Prostate gland (tissue), 2 donors: Measurements from ENCODE around the gene RBM19. TPM values are rescaled to one million over a fixed set of nuclear protein-coding genes. Genes with fewer than 3 reads are reported as not detected.

Experiments
- DNase-seq: peaks from one replicate; pipeline ENCODE4 v3.0.0-alpha.2; 2019; ENCODE audit warnings: low spot score
- H3K27ac ChIP-seq, 2 donors: fragments of 200-600 bp; sonication (generic); 2 replicates each; pipeline ENCODE4 v1.5.1; 2017 to 2019
- H3K27me3 ChIP-seq: fragments of 200-600 bp; sonication (generic); replicated peaks from 2 replicates; pipeline ENCODE4 v1.5.1; 2019; ENCODE audit not compliant: insufficient read depth
- H3K36me3 ChIP-seq, 2 donors: fragments of 200-600 bp; sonication (generic); 1 replicate in 1 of 2; 2 replicates in 1 of 2; pipeline versions ENCODE4 v1.5.1 to v1.8.1; 2017 to 2019
- H3K4me1 ChIP-seq: fragments of 200-600 bp; sonication (generic); replicated peaks from 2 replicates; pipeline ENCODE4 v1.5.1; 2019
- H3K4me3 ChIP-seq, 2 donors: fragments of 200-600 bp; sonication (generic); 2 replicates each; pipeline ENCODE4 v1.5.1; 2017 to 2019
- H3K9me3 ChIP-seq: fragments of 200-600 bp; sonication (generic); 2 replicates; pipeline ENCODE4 v1.5.1; 2017
- POLR2A ChIP-seq: fragments of 450-650 bp; IDR thresholded peaks from one replicate; pipeline ENCODE4 v1.6.1; 2016; ENCODE audit warnings: antibody characterized with exemption, mild to moderate bottlenecking
- POLR2AphosphoS5 ChIP-seq: sonication (generic); formaldehyde crosslinking; IDR thresholded peaks from one replicate; pipeline ENCODE4 v1.6.1; 2017; ENCODE audit warnings: antibody characterized with exemption
- WGBS: methylation state at CpG from one replicate; pipeline ENCODE4 v1.1.5; 2018; 5-methylcytosine and 5-hydroxymethylcytosine counted together
- intact Hi-C: fragments of 100-400 bp; cut with DNase I; formaldehyde crosslinking; loops from one replicate; pipeline ENCODE4 v1.14.2; 2022
- total RNA-seq, 2 donors: library from RNA; depleted of rRNA; stranded (reverse); fragments of >200 nt; gene quantifications; one replicate each; pipeline ENCODE4 v1.1.0, GENCODE V29; 2016
- TF ChIP-seq, protein P1 (sequence below), 4 experiments: fragments of 200-600 bp in 2 of 4; fragments of 450-650 bp in 2 of 4; sonication (generic) in 2 of 4; IDR thresholded peaks; 1 replicate in 3 of 4; 2 replicates in 1 of 4; pipeline ENCODE4 v1.5.1; 2016 to 2019; ENCODE audit warnings: antibody characterized with exemption in 4 of 4, mild to moderate bottlenecking in 2 of 4, moderate library complexity in 2 of 4

Gene RBM19
- total RNA-seq, 2 donors from 2014 or later, result 27.2 to 49.9 TPM

- Histone ChIP-seq H3K27me3 (no peaks in the 10 kb centered on the region), H3K36me3 (peaks cover 0 to 6% of the 10 kb centered on the region in 2 donors), H3K4me1 (no peaks in the 10 kb centered on the region), H3K27ac (no peak overlapping the region), H3K4me3 (no peak overlapping the region), H3K9me3 (no peaks in the 10 kb centered on the region)
- TF ChIP-seq POLR2A, result no peak
- TF ChIP-seq POLR2AphosphoS5, result no peak
- TF ChIP-seq, protein P1, sequence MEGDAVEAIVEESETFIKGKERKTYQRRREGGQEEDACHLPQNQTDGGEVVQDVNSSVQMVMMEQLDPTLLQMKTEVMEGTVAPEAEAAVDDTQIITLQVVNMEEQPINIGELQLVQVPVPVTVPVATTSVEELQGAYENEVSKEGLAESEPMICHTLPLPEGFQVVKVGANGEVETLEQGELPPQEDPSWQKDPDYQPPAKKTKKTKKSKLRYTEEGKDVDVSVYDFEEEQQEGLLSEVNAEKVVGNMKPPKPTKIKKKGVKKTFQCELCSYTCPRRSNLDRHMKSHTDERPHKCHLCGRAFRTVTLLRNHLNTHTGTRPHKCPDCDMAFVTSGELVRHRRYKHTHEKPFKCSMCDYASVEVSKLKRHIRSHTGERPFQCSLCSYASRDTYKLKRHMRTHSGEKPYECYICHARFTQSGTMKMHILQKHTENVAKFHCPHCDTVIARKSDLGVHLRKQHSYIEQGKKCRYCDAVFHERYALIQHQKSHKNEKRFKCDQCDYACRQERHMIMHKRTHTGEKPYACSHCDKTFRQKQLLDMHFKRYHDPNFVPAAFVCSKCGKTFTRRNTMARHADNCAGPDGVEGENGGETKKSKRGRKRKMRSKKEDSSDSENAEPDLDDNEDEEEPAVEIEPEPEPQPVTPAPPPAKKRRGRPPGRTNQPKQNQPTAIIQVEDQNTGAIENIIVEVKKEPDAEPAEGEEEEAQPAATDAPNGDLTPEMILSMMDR (IDR thresholded peaks at IDR 0.05), result no peak
- intact Hi-C loops, result no loop called here
- no peak for DNase-seq
- WGBS, result 86% methylated on average over 14 of the region's 15 CpGs
Measured at GRCh38 chr12:113840401-113841042, 125.6 kb downstream of the RBM19 start.

DNA sequence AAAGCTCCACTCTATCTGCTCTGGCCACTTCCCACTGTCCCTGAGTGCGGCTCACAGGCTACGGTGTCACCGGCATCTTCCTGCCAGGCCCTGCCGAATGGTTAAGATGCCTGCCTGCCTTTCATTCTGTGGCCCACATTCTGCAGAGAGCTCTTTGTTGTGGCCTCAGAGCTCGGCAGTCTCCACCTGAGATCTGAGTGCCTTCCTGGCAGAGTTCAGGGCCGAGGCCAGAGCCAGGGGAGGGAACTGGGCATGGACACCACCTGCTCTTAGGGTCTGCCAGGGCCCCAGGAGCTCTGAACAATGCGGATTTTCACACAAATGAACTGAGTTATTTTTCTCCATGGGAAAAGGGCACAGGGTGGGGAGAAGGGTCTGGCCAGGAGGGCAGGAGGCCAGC, 127.2 kb downstream of the RBM19 start:
- Histone ChIP-seq H3K9me3 (no peaks in the 10 kb centered on the region), H3K4me1 (no peaks in the 10 kb centered on the region), H3K36me3 (no peaks in the 10 kb centered on the region), H3K27me3 (no peaks in the 10 kb centered on the region), H3K4me3 (no peak overlapping the region), H3K27ac (no peak overlapping the region)
- intact Hi-C loops, result no loop called here
- no peak for DNase-seq
- WGBS, result 94% methylated on average over 7 of the region's 7 CpGs
- no peak for TF ChIP-seq POLR2A
- TF ChIP-seq, protein P1 (IDR thresholded peaks at IDR 0.05), result no peak
- no peak for TF ChIP-seq POLR2AphosphoS5

DNA sequence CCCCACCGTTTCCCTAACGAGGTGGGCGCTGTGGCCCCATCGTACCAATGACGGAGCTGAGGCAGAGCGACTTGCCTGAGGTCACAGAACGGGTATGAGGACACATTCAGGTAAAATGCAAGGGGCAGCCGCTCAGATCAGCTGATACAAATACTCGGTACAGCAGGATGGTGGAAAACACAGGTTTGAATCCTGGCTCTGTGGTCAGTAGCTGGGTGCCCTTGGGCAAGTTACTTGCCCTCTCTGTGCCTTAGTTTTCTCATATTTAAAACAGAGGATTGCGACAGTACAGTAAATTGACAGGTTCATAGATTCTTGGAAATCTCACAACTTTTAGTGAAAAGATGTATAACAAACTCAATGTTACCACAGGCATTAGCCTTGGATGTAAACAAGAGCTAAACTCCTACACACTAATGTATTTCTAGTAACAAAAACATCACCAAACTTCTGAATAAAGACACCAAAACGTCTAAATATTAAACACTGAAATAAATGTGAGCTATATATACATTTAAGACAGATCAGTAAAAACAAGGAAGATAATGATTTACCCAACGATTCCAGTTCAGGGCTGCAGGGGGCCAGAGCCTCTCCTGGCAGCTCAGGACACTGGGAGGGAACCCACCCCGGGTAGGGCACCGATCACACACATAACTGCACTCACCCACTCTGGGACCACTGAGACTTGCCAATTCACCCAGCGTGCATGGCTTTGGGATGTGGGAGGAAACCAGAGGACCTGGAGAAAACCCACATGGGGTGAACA, 128.4 kb downstream of the RBM19 start:
- H3K36me3 ChIP-seq, result no peaks in the 10 kb centered on the region
- H3K27me3 ChIP-seq, result no peaks in the 10 kb centered on the region
- H3K9me3 ChIP-seq, result no peaks in the 10 kb centered on the region
- TF ChIP-seq POLR2AphosphoS5, result no peak
- TF ChIP-seq, protein P1 (IDR thresholded peaks at IDR 0.05), result no peak
- TF ChIP-seq POLR2A, result no peak
- intact Hi-C loops, result no loop called here
- H3K4me1 ChIP-seq, result no peaks in the 10 kb centered on the region
- no peak for DNase-seq
- WGBS, result 70% methylated on average over 15 of the region's 15 CpGs
- no peak overlapping the region for H3K27ac ChIP-seq
- H3K4me3 ChIP-seq, result no peak overlapping the region

DNA sequence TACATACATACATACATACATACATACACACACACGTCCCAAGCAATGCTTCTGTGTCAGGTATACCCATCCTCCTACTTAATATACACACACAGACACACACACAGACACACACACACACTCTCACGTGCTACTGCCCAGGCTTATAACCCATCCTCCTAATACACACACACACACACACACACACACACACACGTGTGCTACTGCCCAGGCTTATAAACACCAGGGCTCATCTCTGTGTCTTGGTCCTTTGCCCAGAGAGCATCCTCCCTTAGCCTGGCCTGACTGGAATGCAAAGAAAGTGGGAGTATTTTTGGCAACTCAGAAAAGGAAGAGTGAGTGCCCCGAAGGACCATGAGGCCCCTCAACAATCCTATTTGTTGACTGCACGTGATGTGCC, 129.0 kb downstream of the RBM19 start:
- H3K4me1 ChIP-seq, result no peaks in the 10 kb centered on the region
- no peak overlapping the region for H3K27ac ChIP-seq
- 42% methylated on average over 5 of the region's 5 CpGs for whole genome bisulfite sequencing

More for the DNA sequence above, 129.0 kb downstream of the RBM19 start:
- TF ChIP-seq POLR2AphosphoS5, result no peak
- TF ChIP-seq, protein P1 (IDR thresholded peaks at IDR 0.05), result no peak
- no peak for TF ChIP-seq POLR2A
- Histone ChIP-seq H3K27me3 (no peaks in the 10 kb centered on the region), H3K9me3 (no peaks in the 10 kb centered on the region), H3K4me3 (no peak overlapping the region), H3K36me3 (no peaks in the 10 kb centered on the region)
- intact Hi-C loops, result no loop called here
- DNase-seq, result no peak
